TTC549 (cell line): ENCODE measurements around the gene CBX2.

Experiments used
- FAIRE-seq: peaks from 2 replicates; lab custom pipeline; 2012; peaks lifted over from hg19 to GRCh38; lab: Jason Lieb, UNC

CBX2 gene

GRCh38 chr17:79830763-79831264 is 52.9 kb downstream of the CBX2 start:
- no peak for FAIRE-seq

DNA sequence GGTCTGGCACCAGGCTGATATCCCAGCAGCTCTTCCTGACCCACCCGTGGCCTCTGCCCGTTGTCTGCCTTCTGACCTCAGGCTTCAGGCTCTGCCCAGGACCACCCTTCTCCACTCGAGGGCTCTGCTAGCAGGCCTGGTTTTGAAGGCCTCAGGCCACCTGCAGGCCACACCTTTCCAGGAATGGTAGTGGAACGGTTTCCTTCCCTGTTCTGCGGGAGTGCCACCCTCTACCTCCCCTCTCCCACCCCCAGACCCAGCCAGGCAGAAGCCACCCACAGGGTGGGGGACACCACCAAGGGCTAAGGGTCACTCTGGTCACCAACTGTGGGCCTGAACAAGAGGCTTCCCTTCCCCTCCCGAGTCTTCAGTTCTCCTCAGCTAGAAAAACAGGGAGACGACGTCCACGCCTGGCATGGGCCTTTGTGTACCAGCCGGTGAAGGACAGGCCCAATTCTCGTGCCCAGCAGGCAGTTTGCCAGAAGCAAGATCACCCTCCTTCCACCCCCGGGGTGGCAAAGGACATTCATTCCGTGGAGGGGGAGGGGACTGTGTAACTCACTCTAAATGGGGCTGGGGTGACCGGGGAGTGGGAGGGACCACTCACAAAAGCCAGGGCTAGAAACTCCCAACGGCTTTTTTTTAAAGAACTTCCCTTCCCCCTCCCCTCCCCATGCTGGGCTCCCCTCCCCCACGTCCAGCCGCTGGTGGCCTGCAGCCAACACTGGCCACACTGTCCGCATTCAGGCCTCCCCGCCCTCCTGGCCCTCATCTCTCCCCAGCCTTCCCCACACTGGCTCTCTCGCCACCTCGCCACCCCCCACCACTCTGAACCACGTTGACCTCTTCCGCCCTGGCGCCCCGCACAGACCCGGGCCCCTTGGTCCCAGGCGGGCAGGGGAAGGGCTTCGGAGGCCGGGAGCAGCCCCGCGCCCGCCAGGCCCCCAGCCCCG is 53.6 kb downstream of the CBX2 start:
- FAIRE-seq = no peak

- FAIRE-seq = no peak
These were observed 54.5 kb downstream of the CBX2 start for GRCh38 chr17:79832218-79833109.

GRCh38 chr17:79833110-79833450 is 55.1 kb downstream of the CBX2 start:
- no peak for FAIRE-seq

DNA sequence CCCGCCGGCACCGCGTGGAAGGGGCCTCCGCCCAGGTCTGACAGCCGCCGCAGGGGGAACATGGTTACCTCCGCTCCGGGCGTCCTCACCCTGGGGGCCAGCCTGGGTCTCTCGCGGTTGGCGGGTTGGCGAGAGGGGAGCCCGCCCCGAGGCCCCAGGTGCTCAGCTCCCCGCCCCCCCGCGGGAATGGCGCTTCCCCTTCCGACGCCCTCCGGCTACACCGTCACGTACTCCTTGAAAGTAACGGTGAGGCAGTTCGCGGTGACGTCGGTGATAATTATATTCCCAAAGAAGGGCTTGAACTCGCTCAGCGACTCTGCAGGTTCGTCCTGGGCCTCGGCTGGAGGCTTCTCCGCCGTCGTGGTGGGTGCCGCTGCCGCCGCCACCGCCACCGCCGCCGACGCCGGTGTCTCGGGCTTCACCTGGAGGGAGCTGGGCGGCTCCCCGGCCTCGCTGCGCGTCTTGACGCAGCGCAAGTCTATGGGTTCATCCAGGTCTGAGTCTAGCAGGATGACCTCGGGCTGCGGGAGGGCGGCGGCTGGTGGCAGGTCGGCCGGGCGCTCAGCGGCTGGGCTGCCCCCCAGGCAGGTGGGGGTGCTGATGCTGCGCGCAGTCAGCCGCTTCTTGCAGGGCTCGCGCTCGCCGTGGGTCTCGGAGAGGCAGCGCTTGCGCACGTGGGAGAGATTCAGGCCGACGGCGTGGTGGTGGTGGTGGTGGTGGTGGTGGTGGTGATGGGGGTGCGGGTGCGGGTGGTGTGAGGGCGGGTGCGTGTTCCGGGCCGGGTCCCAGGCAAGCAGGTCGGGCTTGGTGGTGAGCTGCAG is 56.0 kb downstream of the CBX2 start:
- FAIRE-seq = no peak

DNA sequence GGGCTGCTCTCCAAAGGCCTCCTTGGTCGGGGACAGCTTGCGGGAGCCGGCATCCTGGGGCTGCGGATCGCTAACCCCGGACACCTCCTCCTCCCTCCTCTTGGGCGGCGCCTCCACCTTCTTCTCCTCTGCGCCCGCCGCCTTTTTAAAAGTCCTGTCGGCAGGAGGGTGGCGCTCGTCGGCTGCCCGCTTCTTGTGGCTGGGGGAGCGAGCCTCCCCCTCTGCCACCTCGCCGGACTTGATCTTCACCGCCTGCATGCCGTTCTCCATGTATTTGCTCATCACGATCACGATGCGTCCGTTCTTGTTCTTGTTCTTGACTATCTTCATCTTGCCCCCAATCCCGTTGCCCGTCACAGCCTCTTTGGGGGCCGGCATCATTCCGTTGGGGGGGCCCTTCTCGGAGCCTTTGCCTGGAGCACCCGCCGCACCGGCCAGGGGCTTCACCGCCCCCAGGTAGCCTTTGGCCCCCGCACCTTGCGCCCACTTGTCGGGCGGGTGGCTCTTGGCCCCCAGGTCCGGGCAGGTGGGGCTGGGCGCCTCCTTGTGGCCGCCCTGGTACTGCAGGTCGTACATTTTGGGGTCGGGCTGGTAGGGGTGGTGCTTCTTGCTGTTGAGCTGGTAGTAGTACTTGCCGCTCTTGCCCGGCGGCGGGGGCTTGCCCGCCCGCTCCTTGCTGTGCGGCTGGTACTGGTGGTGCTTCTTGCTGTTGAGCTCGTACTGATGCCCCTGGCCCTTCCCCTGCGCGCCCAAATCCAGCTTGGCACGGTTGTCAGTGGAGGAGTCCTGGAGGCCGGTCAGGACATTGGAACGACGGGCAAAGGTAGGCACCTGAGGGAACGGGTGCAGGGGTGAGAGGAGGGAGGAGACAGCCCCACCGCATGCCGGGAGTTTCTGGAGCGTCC is 56.9 kb downstream of the CBX2 start:
- FAIRE-seq = no peak

GRCh38 chr17:79835470-79835899 is 57.5 kb downstream of the CBX2 start:
- FAIRE-seq = no peak

GRCh38 chr17:79835953-79836509 is 58.1 kb downstream of the CBX2 start:
- FAIRE-seq = no peak

DNA sequence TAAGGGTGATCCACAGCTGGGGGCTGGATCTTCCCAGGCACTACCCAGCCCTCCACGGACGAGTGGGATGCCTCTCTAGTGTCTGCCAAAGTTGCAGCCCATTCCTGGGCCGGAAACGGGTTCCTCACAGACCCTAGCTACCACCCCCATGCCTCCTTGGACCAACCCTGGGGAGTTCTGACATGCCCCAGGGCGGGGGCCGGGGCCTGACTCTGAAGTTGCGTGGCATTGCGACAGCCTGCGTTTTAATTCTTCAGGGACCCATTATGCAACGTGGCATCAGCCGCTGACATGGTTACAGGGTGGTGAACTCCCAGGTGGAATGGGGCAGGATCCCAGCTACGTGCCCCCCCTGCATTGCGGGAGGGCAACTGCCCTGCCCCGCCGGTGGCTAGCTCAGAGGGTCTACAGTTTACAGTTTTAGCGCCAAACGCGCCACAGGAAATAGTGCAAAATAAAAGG is 58.6 kb downstream of the CBX2 start:
- FAIRE-seq = no peak

DNA sequence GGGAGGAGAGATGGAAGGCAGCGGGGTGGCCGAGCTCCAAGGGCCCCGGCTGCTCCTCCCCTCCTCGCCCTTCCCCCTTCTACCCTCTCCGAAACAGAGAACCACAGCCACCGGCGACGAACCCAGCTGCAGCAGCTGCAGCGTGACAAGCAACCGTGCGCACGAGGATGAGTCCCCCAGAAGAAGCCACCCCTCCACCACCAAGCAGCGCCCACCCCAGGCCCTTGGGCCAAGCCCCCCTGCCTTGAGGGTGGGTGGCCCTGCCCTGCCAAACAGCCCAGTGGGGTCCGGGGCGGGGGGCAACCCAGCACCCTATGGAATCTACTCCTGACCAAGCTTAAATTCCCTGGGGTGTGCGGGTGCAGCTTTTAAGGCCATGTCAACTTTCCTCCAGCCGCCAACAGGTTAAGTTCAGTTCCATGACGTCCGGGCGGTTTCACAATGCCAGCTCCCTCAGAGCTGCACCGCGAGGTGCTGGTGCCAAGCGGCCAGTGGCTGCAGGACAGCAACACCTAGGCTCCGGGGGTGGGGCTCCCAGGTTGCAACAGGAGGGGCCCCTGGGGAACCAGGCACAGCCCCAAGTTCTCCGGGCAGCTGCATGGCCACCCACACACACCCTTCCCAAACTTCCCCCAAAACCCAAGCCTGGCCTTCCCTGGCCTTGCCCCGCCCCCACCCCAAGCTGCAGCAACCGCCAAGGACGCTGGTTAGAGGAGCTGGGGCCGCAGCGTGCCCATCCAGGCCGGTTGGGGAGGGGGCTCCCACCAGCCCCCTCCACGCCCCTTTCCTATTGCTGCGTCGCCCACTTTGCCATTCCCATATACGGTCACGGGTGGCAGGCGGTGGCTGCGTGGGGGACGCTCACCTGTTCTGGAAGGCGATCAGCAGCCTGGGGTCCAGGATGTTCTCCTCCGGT is 59.3 kb downstream of the CBX2 start:
- FAIRE-seq = no peak
